C1 segment of cervical spinal cord (tissue), 14 donors: Measurements from ENCODE around the gene ZNF473.
"Not testable (repeated sequence)": the region's sequence is repeated elsewhere in the genome, so short reads cannot be mapped to it uniquely, and the experiment has no call there.

Source experiments
- DNase-seq, 14 donors: peaks; one replicate each; lab custom pipeline; 2025; lab: John Stamatoyannopoulos, UW

Gene ZNF473

GRCh38 chr19:50047671-50048070, 21.9 kb downstream of the ZNF473 start:
- no peak for DNase-seq

GRCh38 chr19:50050406-50051227, 24.8 kb downstream of the ZNF473 start:
- DNase-seq: peak in 13 of 14 donors; percentile 10 to 81 (median 66)

- not testable (repeated sequence) for DNase-seq
These were observed 25.6 kb downstream of the ZNF473 start for GRCh38 chr19:50051228-50051895.

- DNase-seq: no peak
These were observed 26.2 kb downstream of the ZNF473 start for GRCh38 chr19:50051964-50052363.

- no peak for DNase-seq
These were observed 27.3 kb downstream of the ZNF473 start for GRCh38 chr19:50053119-50053518.

GRCh38 chr19:50058425-50058824, 32.6 kb downstream of the ZNF473 start:
- DNase-seq: no peak

GRCh38 chr19:50059045-50059444, 33.2 kb downstream of the ZNF473 start:
- no peak for DNase-seq

GRCh38 chr19:50060107-50060506, 34.3 kb downstream of the ZNF473 start:
- no peak for DNase-seq

GRCh38 chr19:50061650-50062049, 35.8 kb downstream of the ZNF473 start:
- no peak for DNase-seq

- no peak for DNase-seq
These were observed 40.1 kb downstream of the ZNF473 start for GRCh38 chr19:50065938-50066337.

- no peak for DNase-seq
These were observed 41.8 kb downstream of the ZNF473 start for GRCh38 chr19:50067575-50067974.

- not testable (repeated sequence) for DNase-seq
These were observed 42.6 kb downstream of the ZNF473 start for GRCh38 chr19:50068382-50068781.

- DNase-seq: not testable (repeated sequence)
These were observed 49.3 kb downstream of the ZNF473 start for GRCh38 chr19:50075076-50075475.

GRCh38 chr19:50075644-50076372, 50.0 kb downstream of the ZNF473 start:
- not testable (repeated sequence) for DNase-seq

- DNase-seq: not testable (repeated sequence)
These were observed 51.0 kb downstream of the ZNF473 start for GRCh38 chr19:50076581-50077355.

GRCh38 chr19:50079014-50079413, 53.2 kb downstream of the ZNF473 start:
- DNase-seq: not testable (repeated sequence)

- not testable (repeated sequence) for DNase-seq
These were observed 58.6 kb downstream of the ZNF473 start for GRCh38 chr19:50084440-50084839.

GRCh38 chr19:50087153-50087552, 61.3 kb downstream of the ZNF473 start:
- not testable (repeated sequence) for DNase-seq

GRCh38 chr19:50090706-50091105, 64.9 kb downstream of the ZNF473 start:
- DNase-seq: not testable (repeated sequence)

- DNase-seq: not testable (repeated sequence)
These were observed 66.0 kb downstream of the ZNF473 start for GRCh38 chr19:50091786-50092185.

- not testable (repeated sequence) for DNase-seq
These were observed 66.8 kb downstream of the ZNF473 start for GRCh38 chr19:50092597-50092996.
